Gastroesophageal sphincter (tissue), 3 donors: Measurements from ENCODE around the gene RNF41.
"Not testable (repeated sequence)": the region's sequence is repeated elsewhere in the genome, so short reads cannot be mapped to it uniquely, and the experiment has no call there.

Experiments used
- CTCF ChIP-seq, 4 experiments: fragments of 200-600 bp in 2 of 4; fragments of 450-650 bp in 2 of 4; sonication (generic) in 1 of 4; IDR thresholded peaks; one replicate each; pipeline ENCODE4 v1.5.1; 2017 to 2019; ENCODE audit warnings: antibody characterized with exemption in 4 of 4, mild to moderate bottlenecking in 2 of 4, moderate library complexity in 2 of 4
- POLR2AphosphoS5 ChIP-seq: sonication (generic); formaldehyde crosslinking; IDR thresholded peaks from one replicate; pipeline ENCODE4 v1.6.1; 2017; ENCODE audit warnings: antibody characterized with exemption

- not testable (repeated sequence) for TF ChIP-seq POLR2AphosphoS5; CTCF (IDR thresholded peaks at IDR 0.05)
These were observed 44.5 kb upstream of the RNF41 start for GRCh38 chr12:56266068-56266692.
